Ishikawa (cell line): ENCODE results near the gene LY86.

ENCODE experiments used
- CEBPB ChIP-seq: IDR thresholded peaks from 2 replicates; pipeline ENCODE4 v1.6.1; 2012
- CREB1 ChIP-seq: IDR thresholded peaks from 2 replicates; pipeline ENCODE4 v1.6.1; 2012; ENCODE audit warnings: low read depth
- EGR1 ChIP-seq: IDR thresholded peaks from 2 replicates; pipeline ENCODE4 v1.6.1; 2012
- EP300 ChIP-seq: IDR thresholded peaks from 2 replicates; pipeline ENCODE4 v1.6.1; 2012; ENCODE audit warnings: borderline replicate concordance
- FOXM1 ChIP-seq: IDR thresholded peaks from 2 replicates; pipeline ENCODE4 v1.6.1; 2012; ENCODE audit warnings: low read depth, borderline replicate concordance
- MAX ChIP-seq: IDR thresholded peaks from 2 replicates; pipeline ENCODE4 v1.6.1; 2012
- NFIC ChIP-seq: IDR thresholded peaks from 2 replicates; pipeline ENCODE4 v1.6.1; 2012
- RAD21 ChIP-seq: IDR thresholded peaks from 2 replicates; pipeline ENCODE4 v1.6.1; 2012; ENCODE audit warnings: low read depth
- REST ChIP-seq: IDR thresholded peaks from 2 replicates; pipeline ENCODE4 v1.6.1; 2012; ENCODE audit warnings: low read depth, mild to moderate bottlenecking
- TAF1 ChIP-seq: IDR thresholded peaks from 2 replicates; pipeline ENCODE4 v1.6.1; 2012; ENCODE audit warnings: low read depth, mild to moderate bottlenecking
- TCF12 ChIP-seq: IDR thresholded peaks from 2 replicates; pipeline ENCODE4 v1.6.1; 2012; ENCODE audit warnings: low read depth
- TEAD4 ChIP-seq: IDR thresholded peaks from 2 replicates; pipeline ENCODE4 v1.6.1; 2012
- USF1 ChIP-seq: IDR thresholded peaks from 2 replicates; pipeline ENCODE4 v1.6.1; 2012
- YY1 ChIP-seq: IDR thresholded peaks from 2 replicates; pipeline ENCODE4 v1.6.1; 2012; ENCODE audit warnings: low read depth
- ZBTB7A ChIP-seq: IDR thresholded peaks from 2 replicates; pipeline ENCODE4 v1.6.1; 2012; ENCODE audit warnings: low read depth

Gene LY86

GRCh38 chr6:6569096-6569810, 19.3 kb upstream of the LY86 start:
- TF ChIP-seq REST: no peak
- no peak for TF ChIP-seq FOXM1
- no peak for TF ChIP-seq EP300
- TF ChIP-seq ZBTB7A: no peak
- TF ChIP-seq TAF1: no peak
- no peak for TF ChIP-seq NFIC
- TF ChIP-seq CEBPB: no peak
- no peak for TF ChIP-seq USF1

DNA sequence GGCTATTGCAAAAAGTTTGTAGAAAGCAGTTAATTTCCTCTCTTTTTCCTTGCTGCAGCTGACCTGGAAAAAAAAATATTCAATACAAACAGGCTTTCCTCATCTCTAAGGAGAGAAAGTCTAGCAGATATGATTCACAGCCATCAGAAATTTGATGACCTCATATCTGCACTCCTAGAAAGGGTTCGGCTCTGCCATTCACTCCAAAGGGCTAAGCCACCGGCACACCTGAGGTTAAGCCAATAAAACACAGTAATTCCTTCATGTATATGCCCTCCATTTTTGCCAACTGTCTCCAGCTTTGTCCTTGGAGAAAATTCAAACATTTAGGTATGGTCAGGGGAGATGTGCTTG, 18.7 kb upstream of the LY86 start:
- TF ChIP-seq ZBTB7A (no peak), TCF12 (no peak), NFIC (no peak), MAX (no peak), TAF1 (no peak), REST (no peak), RAD21 (no peak), USF1 (no peak), EP300 (no peak), CEBPB (no peak), EGR1 (no peak)

DNA sequence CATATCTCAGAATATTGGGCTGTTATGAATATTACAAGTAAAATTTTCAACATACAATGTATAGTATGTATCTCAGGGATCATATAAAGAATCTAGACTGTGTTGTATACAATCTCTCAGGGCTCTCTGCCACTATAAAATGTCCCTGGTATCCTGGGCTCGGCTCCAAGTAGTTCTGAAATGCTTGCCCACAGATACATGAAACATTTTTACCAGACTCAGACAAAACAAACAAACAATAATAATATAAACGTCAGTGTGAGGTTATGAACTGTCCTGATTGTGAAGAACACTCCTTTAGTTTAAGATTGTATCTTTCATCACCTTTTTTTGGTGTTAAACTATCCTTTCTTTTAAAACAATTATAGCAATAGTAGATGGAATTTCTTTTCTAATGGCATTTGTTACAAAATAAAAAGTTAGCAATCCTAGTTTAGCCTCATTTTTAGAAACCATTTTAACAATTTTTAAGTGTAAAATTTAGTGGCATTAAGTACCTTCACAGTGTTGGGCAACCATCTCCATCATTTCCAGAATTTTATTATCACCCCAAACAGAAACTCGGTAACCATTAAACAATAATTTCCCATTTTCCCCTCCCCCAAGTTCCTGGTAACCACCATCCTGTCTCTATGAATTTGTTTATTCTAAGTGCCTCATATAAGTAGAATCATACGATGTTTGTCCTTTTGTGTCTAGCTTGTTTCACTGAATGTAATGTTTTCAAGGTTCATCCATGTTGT, 17.4 kb upstream of the LY86 start:
- no peak for TF ChIP-seq NFIC
- no peak for TF ChIP-seq TEAD4
- no peak for TF ChIP-seq EGR1
- no peak for TF ChIP-seq REST
- TF ChIP-seq FOXM1: no peak
- no peak for TF ChIP-seq TCF12
- no peak for TF ChIP-seq EP300
- no peak for TF ChIP-seq TAF1
- no peak for TF ChIP-seq YY1
- no peak for TF ChIP-seq MAX
- no peak for TF ChIP-seq USF1
- TF ChIP-seq RAD21: no peak

GRCh38 chr6:6575143-6575542, 13.4 kb upstream of the LY86 start:
- TF ChIP-seq TEAD4 (no peak), TCF12 (no peak), MAX (no peak), ZBTB7A (no peak), REST (no peak), RAD21 (no peak), FOXM1 (no peak), CREB1 (no peak), USF1 (no peak), EGR1 (no peak), YY1 (no peak), EP300 (no peak), TAF1 (no peak), CEBPB (no peak), NFIC (no peak)
